HL-60 (cell line): ENCODE measurements around the gene ECM2.

ENCODE experiments used
- GABPA ChIP-seq: IDR thresholded peaks from 2 replicates; pipeline ENCODE4 v1.6.1; 2012; ENCODE audit warnings: low read depth
- POLR2AphosphoS5 ChIP-seq: IDR thresholded peaks from 2 replicates; pipeline ENCODE4 v1.6.1; 2012; ENCODE audit warnings: low read depth
- SPI1 ChIP-seq: IDR thresholded peaks from 2 replicates; pipeline ENCODE4 v1.6.1; 2012; ENCODE audit warnings: low read depth, mild to moderate bottlenecking, borderline replicate concordance
- TF ChIP-seq, protein P1 (sequence below): IDR thresholded peaks from 2 replicates; pipeline ENCODE4 v1.6.1; 2012; ENCODE audit warnings: low read depth; ENCODE audit not compliant: insufficient replicate concordance
- TF ChIP-seq, protein P2 (sequence below): IDR thresholded peaks from one replicate; pipeline ENCODE4 v1.5.1; 2011; ENCODE audit warnings: low read length, control low read depth, inconsistent platforms; ENCODE audit not compliant: insufficient read depth

DNA sequence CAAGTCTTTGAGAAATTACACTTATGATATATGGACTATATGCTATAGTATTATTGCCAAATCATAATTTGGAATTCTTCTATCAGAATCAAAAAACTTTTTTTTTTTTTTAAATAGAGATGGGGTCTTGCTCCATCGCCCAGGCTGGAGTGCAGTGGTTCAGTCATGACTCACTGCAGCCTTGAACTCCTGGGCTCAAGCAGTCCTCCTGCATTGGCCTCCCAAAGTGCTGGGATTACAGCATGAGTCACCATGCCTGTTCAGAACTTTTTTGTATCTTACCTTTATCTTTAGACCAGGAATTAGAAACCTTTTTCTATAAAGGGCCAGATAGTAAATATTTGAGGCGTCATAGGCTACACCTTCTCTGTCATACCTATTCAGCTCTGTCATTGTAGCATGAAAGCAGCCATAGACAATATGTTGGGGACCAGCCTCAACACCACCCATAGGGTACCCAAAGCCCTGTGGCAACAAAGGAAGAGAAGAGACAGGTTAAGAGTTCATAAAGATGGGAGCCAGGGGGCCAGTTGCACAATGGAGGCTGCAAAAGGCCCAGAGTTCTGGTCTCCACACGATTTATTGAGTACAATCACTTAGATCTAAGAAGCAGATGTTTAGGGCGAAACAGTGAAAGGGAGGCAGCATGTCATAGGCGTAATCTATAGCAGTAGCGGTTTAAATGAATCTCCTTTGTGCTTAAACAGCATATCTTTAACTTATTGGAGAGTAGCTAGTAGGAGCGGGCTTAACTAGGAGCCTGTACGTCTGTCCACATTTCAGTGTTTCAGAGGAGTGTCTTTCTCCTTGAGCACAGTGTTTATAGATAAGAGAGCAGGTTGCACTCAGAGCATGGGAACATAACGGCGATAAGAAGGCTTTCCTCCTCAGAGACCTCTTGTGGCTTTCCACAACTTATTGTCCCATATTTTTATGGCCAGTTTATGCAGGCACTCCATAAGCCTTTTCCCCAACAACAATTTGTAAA lies 12.5 kb downstream of the ECM2 start:
- TF ChIP-seq, protein P1, sequence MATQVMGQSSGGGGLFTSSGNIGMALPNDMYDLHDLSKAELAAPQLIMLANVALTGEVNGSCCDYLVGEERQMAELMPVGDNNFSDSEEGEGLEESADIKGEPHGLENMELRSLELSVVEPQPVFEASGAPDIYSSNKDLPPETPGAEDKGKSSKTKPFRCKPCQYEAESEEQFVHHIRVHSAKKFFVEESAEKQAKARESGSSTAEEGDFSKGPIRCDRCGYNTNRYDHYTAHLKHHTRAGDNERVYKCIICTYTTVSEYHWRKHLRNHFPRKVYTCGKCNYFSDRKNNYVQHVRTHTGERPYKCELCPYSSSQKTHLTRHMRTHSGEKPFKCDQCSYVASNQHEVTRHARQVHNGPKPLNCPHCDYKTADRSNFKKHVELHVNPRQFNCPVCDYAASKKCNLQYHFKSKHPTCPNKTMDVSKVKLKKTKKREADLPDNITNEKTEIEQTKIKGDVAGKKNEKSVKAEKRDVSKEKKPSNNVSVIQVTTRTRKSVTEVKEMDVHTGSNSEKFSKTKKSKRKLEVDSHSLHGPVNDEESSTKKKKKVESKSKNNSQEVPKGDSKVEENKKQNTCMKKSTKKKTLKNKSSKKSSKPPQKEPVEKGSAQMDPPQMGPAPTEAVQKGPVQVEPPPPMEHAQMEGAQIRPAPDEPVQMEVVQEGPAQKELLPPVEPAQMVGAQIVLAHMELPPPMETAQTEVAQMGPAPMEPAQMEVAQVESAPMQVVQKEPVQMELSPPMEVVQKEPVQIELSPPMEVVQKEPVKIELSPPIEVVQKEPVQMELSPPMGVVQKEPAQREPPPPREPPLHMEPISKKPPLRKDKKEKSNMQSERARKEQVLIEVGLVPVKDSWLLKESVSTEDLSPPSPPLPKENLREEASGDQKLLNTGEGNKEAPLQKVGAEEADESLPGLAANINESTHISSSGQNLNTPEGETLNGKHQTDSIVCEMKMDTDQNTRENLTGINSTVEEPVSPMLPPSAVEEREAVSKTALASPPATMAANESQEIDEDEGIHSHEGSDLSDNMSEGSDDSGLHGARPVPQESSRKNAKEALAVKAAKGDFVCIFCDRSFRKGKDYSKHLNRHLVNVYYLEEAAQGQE, result no peak
- TF ChIP-seq, protein P2, sequence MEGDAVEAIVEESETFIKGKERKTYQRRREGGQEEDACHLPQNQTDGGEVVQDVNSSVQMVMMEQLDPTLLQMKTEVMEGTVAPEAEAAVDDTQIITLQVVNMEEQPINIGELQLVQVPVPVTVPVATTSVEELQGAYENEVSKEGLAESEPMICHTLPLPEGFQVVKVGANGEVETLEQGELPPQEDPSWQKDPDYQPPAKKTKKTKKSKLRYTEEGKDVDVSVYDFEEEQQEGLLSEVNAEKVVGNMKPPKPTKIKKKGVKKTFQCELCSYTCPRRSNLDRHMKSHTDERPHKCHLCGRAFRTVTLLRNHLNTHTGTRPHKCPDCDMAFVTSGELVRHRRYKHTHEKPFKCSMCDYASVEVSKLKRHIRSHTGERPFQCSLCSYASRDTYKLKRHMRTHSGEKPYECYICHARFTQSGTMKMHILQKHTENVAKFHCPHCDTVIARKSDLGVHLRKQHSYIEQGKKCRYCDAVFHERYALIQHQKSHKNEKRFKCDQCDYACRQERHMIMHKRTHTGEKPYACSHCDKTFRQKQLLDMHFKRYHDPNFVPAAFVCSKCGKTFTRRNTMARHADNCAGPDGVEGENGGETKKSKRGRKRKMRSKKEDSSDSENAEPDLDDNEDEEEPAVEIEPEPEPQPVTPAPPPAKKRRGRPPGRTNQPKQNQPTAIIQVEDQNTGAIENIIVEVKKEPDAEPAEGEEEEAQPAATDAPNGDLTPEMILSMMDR, result no peak
- TF ChIP-seq POLR2AphosphoS5, result no peak
- no peak for TF ChIP-seq SPI1
- no peak for TF ChIP-seq GABPA
